Activated B cell treated with CpG ODN at 0.5 μM for 24 hours (primary cell): Measurements from ENCODE around the gene B4GALT7. TPM values are rescaled to one million over a fixed set of nuclear protein-coding genes. Genes with fewer than 3 reads are reported as not detected.
A peak's percentile ranks its signal among the peaks of the same experiment; 100 is the strongest.

Experiments
- ATAC-seq: fragments of 200-7000 bp; cut with Tn5 transposase; one replicate; pipeline ENCODE4 v1.10.0; 2021; ENCODE audit warnings: low read depth, mild to moderate bottlenecking, moderate library complexity
- CTCF ChIA-PET: fragments of 350-600 bp; sonication (Branson Sonifier 250); formaldehyde crosslinking; loops from one replicate; lab custom pipeline; 2021; ENCODE audit warnings: antibody characterized with exemption; lab: Charles Lee
- POLR2A ChIA-PET: fragments of 350-600 bp; sonication (Branson Sonifier 250); formaldehyde crosslinking; loops from one replicate; lab custom pipeline; 2021; ENCODE audit warnings: antibody characterized with exemption; lab: Charles Lee
- DNase-seq: peaks from one replicate; pipeline ENCODE4 v3.0.0; 2022
- H3K27ac Mint-ChIP-seq: one replicate; pipeline ENCODE4 v1.8.0; 2020; ENCODE audit warnings: mixed read lengths
- H3K27me3 Mint-ChIP-seq: one replicate; pipeline ENCODE4 v1.8.0; 2021; ENCODE audit warnings: mixed read lengths
- H3K36me3 Mint-ChIP-seq: one replicate; pipeline ENCODE4 v1.8.0; 2021; ENCODE audit warnings: low read depth, mixed read lengths
- H3K4me1 Mint-ChIP-seq: one replicate; pipeline ENCODE4 v1.8.0; 2021; ENCODE audit warnings: mixed read lengths
- H3K4me3 Mint-ChIP-seq: one replicate; pipeline ENCODE4 v1.8.0; 2020; ENCODE audit warnings: mild to moderate bottlenecking, mixed read lengths
- H3K9me3 Mint-ChIP-seq: one replicate; pipeline ENCODE4 v1.8.0; 2020; ENCODE audit warnings: mixed read lengths
- intact Hi-C: fragments of 100-400 bp; cut with micrococcal nuclease; formaldehyde crosslinking; loops from one replicate; pipeline ENCODE4 v1.15.1; 2024
- total RNA-seq: library from RNA; stranded (reverse); gene quantifications from 2 replicates; pipeline ENCODE4 v1.2.3, GENCODE V29; 2022
- TF ChIP-seq, protein P1 (sequence below): fragments of 200-600 bp; IDR thresholded peaks from one replicate; pipeline ENCODE4 v1.8.0; 2022; ENCODE audit warnings: antibody characterized with exemption, mild to moderate bottlenecking

Gene B4GALT7
- total RNA-seq, 1 donor from 2014 or later: 42.3 TPM

DNA sequence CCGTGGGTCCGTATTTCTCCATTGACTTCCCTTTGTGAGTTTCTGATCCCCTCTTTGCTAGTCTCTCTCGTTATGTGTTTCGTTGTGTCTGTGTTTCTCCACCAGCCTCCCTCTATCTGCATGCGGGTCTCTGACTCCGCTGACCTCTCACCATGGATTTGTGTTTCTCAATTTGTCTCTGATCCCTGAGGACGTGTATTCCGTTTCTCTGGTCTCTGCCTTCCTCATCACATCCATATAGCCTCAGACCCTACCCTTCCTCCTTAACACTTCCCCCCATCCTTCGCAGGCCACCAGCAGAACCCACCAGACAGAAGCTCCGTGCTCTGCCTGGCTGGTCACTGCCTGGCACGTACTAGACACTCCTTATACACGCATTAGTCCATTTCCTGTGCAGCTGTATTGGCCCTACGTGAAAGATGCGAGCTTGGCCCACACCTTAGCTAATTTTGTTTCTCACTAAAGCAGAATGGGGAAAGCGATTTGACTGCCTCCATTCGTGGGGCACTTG, 631 bp downstream of the B4GALT7 start:
- Mint-ChIP-seq H3K4me3 (peak overlapping the region; percentile 91), H3K36me3 (peaks cover 26% of the 10 kb centered on the region), H3K27me3 (no peaks in the 10 kb centered on the region), H3K4me1 (peaks cover 28% of the 10 kb centered on the region), H3K27ac (peak overlapping the region; percentile 93), H3K9me3 (no peaks in the 10 kb centered on the region)
- intact Hi-C loops: loop anchor here (1.0 to 10.0 kb wide), 4 partner anchors 8 to 554 kb away; partner anchors contain the start of genes FAM193B, LMAN2, NHP2 and TMED9
- ChIA-PET CTCF (interaction anchor here (1.1 to 1.7 kb wide), 3 partner anchors 9 to 143 kb away, joined by 3 to 4 read pairs (median 3); partner anchors contain the start of gene DOK3), POLR2A (interaction anchor here (0.5 to 3.4 kb wide), 9 partner anchors 9 to 1063 kb away, joined by 3 to 28 read pairs (median 3); partner anchors contain the start of genes DOK3, GRK6, LMAN2 and TMED9)
- DNase-seq: no peak
- TF ChIP-seq, protein P1, sequence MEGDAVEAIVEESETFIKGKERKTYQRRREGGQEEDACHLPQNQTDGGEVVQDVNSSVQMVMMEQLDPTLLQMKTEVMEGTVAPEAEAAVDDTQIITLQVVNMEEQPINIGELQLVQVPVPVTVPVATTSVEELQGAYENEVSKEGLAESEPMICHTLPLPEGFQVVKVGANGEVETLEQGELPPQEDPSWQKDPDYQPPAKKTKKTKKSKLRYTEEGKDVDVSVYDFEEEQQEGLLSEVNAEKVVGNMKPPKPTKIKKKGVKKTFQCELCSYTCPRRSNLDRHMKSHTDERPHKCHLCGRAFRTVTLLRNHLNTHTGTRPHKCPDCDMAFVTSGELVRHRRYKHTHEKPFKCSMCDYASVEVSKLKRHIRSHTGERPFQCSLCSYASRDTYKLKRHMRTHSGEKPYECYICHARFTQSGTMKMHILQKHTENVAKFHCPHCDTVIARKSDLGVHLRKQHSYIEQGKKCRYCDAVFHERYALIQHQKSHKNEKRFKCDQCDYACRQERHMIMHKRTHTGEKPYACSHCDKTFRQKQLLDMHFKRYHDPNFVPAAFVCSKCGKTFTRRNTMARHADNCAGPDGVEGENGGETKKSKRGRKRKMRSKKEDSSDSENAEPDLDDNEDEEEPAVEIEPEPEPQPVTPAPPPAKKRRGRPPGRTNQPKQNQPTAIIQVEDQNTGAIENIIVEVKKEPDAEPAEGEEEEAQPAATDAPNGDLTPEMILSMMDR: no peak
- peak; percentile 22 for ATAC-seq

DNA sequence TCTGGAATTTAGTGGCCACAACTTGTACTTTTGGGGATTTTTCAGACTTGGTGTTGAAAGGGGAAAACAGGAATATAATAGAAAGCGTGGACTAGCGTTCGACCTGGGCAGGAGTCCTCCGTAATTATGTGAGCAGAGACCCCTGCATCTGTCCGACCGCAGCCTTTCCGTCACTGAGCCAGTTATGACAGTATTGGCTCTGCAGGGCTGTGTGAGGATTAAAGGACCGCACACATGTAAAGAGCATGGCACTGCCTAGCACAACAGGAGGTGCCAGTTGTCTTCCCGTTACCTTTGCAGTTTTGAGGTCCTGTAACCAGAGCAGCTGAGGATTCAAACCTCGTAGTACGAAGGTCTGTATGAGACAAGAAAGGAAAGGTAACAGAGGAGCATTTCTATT, 1.2 kb downstream of the B4GALT7 start:
- Mint-ChIP-seq H3K36me3 (peaks cover 22% of the 10 kb centered on the region), H3K27ac (peak overlapping the region; percentile 93), H3K4me1 (peaks cover 29% of the 10 kb centered on the region), H3K27me3 (no peaks in the 10 kb centered on the region), H3K9me3 (no peaks in the 10 kb centered on the region), H3K4me3 (peak overlapping the region; percentile 91)
- intact Hi-C loops: loop anchor here (2.0 to 10.0 kb wide), 3 partner anchors 46 to 554 kb away; partner anchors contain the start of genes FAM193B, LMAN2 and NHP2
- TF ChIP-seq, protein P1: no peak
- ChIA-PET POLR2A (interaction anchor here (0.5 to 3.4 kb wide), 7 partner anchors 9 to 1063 kb away, joined by 3 to 28 read pairs (median 3); partner anchors contain the start of genes DOK3, LMAN2 and TMED9), CTCF (interaction anchor here (1.1 kb wide), 1 partner anchor 144 kb away, joined by 3 read pairs; no protein-coding TSS in a partner anchor)
- ATAC-seq: no peak
- no peak for DNase-seq

DNA sequence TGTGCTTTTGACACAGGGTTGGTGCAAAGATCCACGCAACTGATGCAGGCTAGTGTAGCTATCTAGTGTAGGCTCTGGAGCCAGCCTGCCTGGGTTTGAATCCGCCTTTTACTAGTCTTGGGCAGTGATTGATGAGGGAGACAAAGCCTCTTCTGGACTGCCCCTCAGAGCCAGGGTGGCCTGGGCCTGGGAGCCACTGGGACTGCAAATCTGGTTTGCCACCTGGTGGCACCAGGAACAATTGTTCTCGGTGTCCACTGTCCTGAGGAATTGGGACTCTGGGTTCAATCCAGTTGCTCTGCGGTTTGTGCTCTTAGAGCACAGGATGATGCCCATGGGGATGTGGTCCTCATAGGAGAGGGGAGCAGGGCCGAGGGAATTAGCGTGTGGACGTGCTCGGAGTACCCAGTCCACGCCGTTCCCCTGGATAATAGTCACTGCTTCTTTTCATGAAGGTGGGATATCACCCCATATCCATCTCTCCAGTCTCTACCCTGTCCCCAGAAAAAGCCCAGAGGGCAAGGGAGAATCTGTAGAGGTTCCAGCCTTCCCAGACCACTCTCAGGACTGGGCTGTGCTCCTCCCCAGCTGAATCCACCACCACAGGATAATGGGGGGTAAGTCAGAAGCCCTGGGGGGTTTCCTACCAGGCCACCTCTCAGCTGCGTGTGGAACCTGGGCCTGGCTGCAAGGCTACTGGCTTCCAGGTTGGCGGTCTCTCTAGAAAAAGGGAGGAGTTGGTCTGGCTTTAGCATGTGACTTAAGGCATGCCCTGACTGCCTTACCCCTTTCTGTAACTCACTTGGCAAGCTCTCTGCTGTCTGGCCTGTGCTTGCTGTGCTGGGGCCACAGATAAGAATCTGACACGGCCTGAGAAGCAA, 1.9 kb downstream of the B4GALT7 start:
- Mint-ChIP-seq H3K36me3 (peaks cover 25% of the 10 kb centered on the region), H3K9me3 (no peaks in the 10 kb centered on the region), H3K4me1 (peaks cover 36% of the 10 kb centered on the region), H3K27me3 (no peaks in the 10 kb centered on the region), H3K4me3 (peak overlapping the region; percentile 91), H3K27ac (no peak overlapping the region)
- intact Hi-C loops: loop anchor here (2.0 to 10.0 kb wide), 3 partner anchors 47 to 553 kb away; partner anchors contain the start of genes FAM193B, LMAN2 and NHP2
- TF ChIP-seq, protein P1: no peak
- CTCF ChIA-PET: no interaction called here
- no peak for ATAC-seq
- POLR2A ChIA-PET: interaction anchor here (1.0 to 3.4 kb wide), 3 partner anchors 10 to 92 kb away, joined by 3 to 28 read pairs (median 11); partner anchors contain the start of genes DOK3 and TMED9
- DNase-seq: no peak

DNA sequence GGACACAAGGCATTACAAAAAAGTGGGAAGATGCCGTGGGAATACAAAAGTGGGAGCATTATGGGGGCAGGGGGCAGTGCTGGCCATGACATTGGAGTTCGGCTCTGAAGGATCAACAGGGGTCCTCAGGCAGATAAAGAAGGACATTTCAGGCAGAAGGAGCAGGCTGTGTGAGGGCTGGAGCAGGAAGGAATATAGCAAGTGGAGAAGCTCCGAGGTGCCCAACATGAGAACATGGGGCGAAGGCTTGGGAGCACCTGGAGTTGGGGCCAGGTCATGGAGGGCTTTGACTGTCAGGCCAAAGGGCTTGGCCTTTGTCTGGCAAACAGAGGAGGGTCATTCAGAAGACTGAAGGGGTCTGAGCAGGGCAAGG, 2.5 kb downstream of the B4GALT7 start:
- H3K27me3 Mint-ChIP-seq: no peaks in the 10 kb centered on the region
- intact Hi-C loops: loop anchor here (10.0 kb wide), 1 partner anchor 552 kb away; the partner anchor contains the start of gene NHP2
- H3K4me1 Mint-ChIP-seq: peaks cover 41% of the 10 kb centered on the region
- H3K9me3 Mint-ChIP-seq: no peaks in the 10 kb centered on the region
- H3K27ac Mint-ChIP-seq: no peak overlapping the region
- CTCF ChIA-PET: interaction anchor here (0.7 kb wide), 1 partner anchor 9 kb away, joined by 3 read pairs; no protein-coding TSS in a partner anchor
- no peak overlapping the region for H3K4me3 Mint-ChIP-seq
- ATAC-seq: no peak
- TF ChIP-seq, protein P1: no peak
- POLR2A ChIA-PET: no interaction called here
- DNase-seq: no peak
- H3K36me3 Mint-ChIP-seq: peaks cover 27% of the 10 kb centered on the region
